WTC11 (cell line): ENCODE data around the gene PXYLP1. TPM values are rescaled to one million over a fixed set of nuclear protein-coding genes. Genes with fewer than 3 reads are reported as not detected.

Source experiments
- ATAC-seq: fragments of 200-7000 bp; cut with Tn5 transposase; 2 replicates; pipeline ENCODE4 v1.10.0; 2021; ENCODE audit warnings: mild to moderate bottlenecking, moderate library complexity
- CTCF ChIA-PET: fragments of 300-600 bp; sonication (Branson Sonifier 250); formaldehyde crosslinking; loops from one replicate; lab custom pipeline; 2021; ENCODE audit warnings: antibody characterized with exemption; lab: Charles Lee
- POLR2A ChIA-PET: fragments of 350-600 bp; sonication (Branson Sonifier 250); formaldehyde crosslinking; loops from one replicate; lab custom pipeline; 2021; ENCODE audit warnings: antibody characterized with exemption; lab: Charles Lee
- DNase-seq: peaks from one replicate; pipeline ENCODE4 v3.0.0; 2021; ENCODE audit warnings: low spot score
- H3K27ac Mint-ChIP-seq: 2 replicates; pipeline ENCODE4 v1.8.0; 2021; ENCODE audit warnings: mixed read lengths
- H3K27me3 Mint-ChIP-seq: 2 replicates; pipeline ENCODE4 v1.8.0; 2021; ENCODE audit warnings: low read depth, mild to moderate bottlenecking, moderate library complexity, mixed read lengths
- H3K36me3 Mint-ChIP-seq: 2 replicates; pipeline ENCODE4 v1.8.0; 2021; ENCODE audit warnings: mixed read lengths
- H3K4me1 Mint-ChIP-seq: 2 replicates; pipeline ENCODE4 v1.8.0; 2022; ENCODE audit warnings: mixed read lengths
- H3K4me3 Mint-ChIP-seq: 2 replicates; pipeline ENCODE4 v1.8.0; 2021; ENCODE audit warnings: mild to moderate bottlenecking, moderate library complexity, mixed read lengths
- H3K9me3 Mint-ChIP-seq: 2 replicates; pipeline ENCODE4 v1.8.0; 2021; ENCODE audit warnings: mixed read lengths
- ATF2 ChIP-seq: sonication (generic); formaldehyde crosslinking; IDR thresholded peaks from 2 replicates; pipeline ENCODE4 v1.8.1; 2022; ENCODE audit warnings: low read depth, missing genetic modification reagents, borderline replicate concordance
- CREB1 ChIP-seq: sonication (generic); formaldehyde crosslinking; IDR thresholded peaks from 2 replicates; pipeline ENCODE4 v1.8.0; 2023; ENCODE audit warnings: mild to moderate bottlenecking, missing genetic modification reagents
- CREM ChIP-seq: sonication (generic); formaldehyde crosslinking; IDR thresholded peaks from 2 replicates; pipeline ENCODE4 v1.8.1; 2022; ENCODE audit warnings: mild to moderate bottlenecking, missing genetic modification reagents, moderate library complexity
- ELF4 ChIP-seq: sonication (generic); formaldehyde crosslinking; IDR thresholded peaks from 2 replicates; pipeline ENCODE4 v1.8.1; 2022; ENCODE audit warnings: low read depth, mild to moderate bottlenecking, moderate library complexity, missing genetic modification reagents
- ERG ChIP-seq: fragments of 250-450 bp; sonication (Bioruptor Pico); IDR thresholded peaks from 2 replicates; pipeline ENCODE4 v1.8.0; 2021; ENCODE audit warnings: mild to moderate bottlenecking
- ESRRA ChIP-seq: sonication (generic); formaldehyde crosslinking; IDR thresholded peaks from 2 replicates; pipeline ENCODE4 v1.8.1; 2022; ENCODE audit warnings: mild to moderate bottlenecking, missing genetic modification reagents, borderline replicate concordance
- GRHL2 ChIP-seq: fragments of 250-450 bp; sonication (Bioruptor Pico); IDR thresholded peaks from 2 replicates; pipeline ENCODE4 v1.8.0; 2022; ENCODE audit warnings: mild to moderate bottlenecking, moderate library complexity; ENCODE audit not compliant: insufficient replicate concordance, severe bottlenecking
- GTF2I ChIP-seq: fragments of 250-450 bp; sonication (Bioruptor Pico); conservative IDR thresholded peaks from 2 replicates; pipeline ENCODE4 v1.4.0; 2021; ENCODE audit warnings: mild to moderate bottlenecking
- HMGXB4 ChIP-seq: sonication (generic); formaldehyde crosslinking; IDR thresholded peaks from 2 replicates; pipeline ENCODE4 v1.8.1; 2023; ENCODE audit warnings: mild to moderate bottlenecking, moderate library complexity, missing genetic modification reagents
- KAT7 ChIP-seq: sonication (generic); formaldehyde crosslinking; IDR thresholded peaks from 2 replicates; pipeline ENCODE4 v1.8.1; 2023; ENCODE audit warnings: missing genetic modification reagents, mild to moderate bottlenecking, borderline replicate concordance
- MYBL2 ChIP-seq: sonication (generic); formaldehyde crosslinking; IDR thresholded peaks from 2 replicates; pipeline ENCODE4 v1.8.1; 2023; ENCODE audit warnings: mild to moderate bottlenecking, moderate library complexity, missing genetic modification reagents
- TEAD4 ChIP-seq: sonication (generic); formaldehyde crosslinking; IDR thresholded peaks from 2 replicates; pipeline ENCODE4 v1.8.0; 2022; ENCODE audit warnings: mild to moderate bottlenecking, missing genetic modification reagents
- TP53 ChIP-seq: sonication (generic); formaldehyde crosslinking; IDR thresholded peaks from 2 replicates; pipeline ENCODE4 v1.8.1; 2023; ENCODE audit warnings: mild to moderate bottlenecking, missing genetic modification reagents
- ZBTB43 ChIP-seq: sonication (generic); formaldehyde crosslinking; IDR thresholded peaks from 2 replicates; pipeline ENCODE4 v1.8.1; 2023; ENCODE audit warnings: mild to moderate bottlenecking, missing genetic modification reagents
- ZNF232 ChIP-seq: sonication (generic); formaldehyde crosslinking; IDR thresholded peaks from 2 replicates; pipeline ENCODE4 v1.8.0; 2022; ENCODE audit warnings: mild to moderate bottlenecking, missing genetic modification reagents
- ZNF416 ChIP-seq: fragments of 250-450 bp; sonication (Bioruptor Pico); IDR thresholded peaks from 2 replicates; pipeline ENCODE4 v1.9.0; 2021; ENCODE audit warnings: mild to moderate bottlenecking, inconsistent platforms
- total RNA-seq: library from RNA; stranded (reverse); gene quantifications from 3 replicates; pipeline ENCODE4 v1.2.3, GENCODE V29; 2021
- TF ChIP-seq, protein P1 (sequence below): sonication (generic); formaldehyde crosslinking; conservative IDR thresholded peaks from 2 replicates; pipeline ENCODE4 v1.8.1; 2022; ENCODE audit warnings: mild to moderate bottlenecking, missing genetic modification reagents
- TF ChIP-seq, protein P2 (sequence below): sonication (generic); formaldehyde crosslinking; IDR thresholded peaks from 2 replicates; pipeline ENCODE4 v1.8.1; 2023; ENCODE audit warnings: mild to moderate bottlenecking, missing genetic modification reagents, moderate library complexity
- TF ChIP-seq, protein P3 (sequence below): sonication (generic); formaldehyde crosslinking; IDR thresholded peaks from 2 replicates; pipeline ENCODE4 v1.8.1; 2022; ENCODE audit warnings: mild to moderate bottlenecking, missing genetic modification reagents, moderate library complexity, borderline replicate concordance
- TF ChIP-seq, protein P4 (sequence below): sonication (generic); formaldehyde crosslinking; IDR thresholded peaks from 2 replicates; pipeline ENCODE4 v1.8.0; 2023; ENCODE audit warnings: mild to moderate bottlenecking, missing genetic modification reagents
- TF ChIP-seq, protein P5 (sequence below): fragments of 250-450 bp; sonication (Bioruptor Pico); IDR thresholded peaks from 2 replicates; pipeline ENCODE4 v1.9.0; 2021; ENCODE audit warnings: moderate library complexity, mild to moderate bottlenecking, inconsistent platforms, borderline replicate concordance

The PXYLP1 gene
- total RNA-seq, 1 experiment from 2014 or later: 20.1 TPM

- H3K4me1 Mint-ChIP-seq: peaks cover 18% of the 10 kb centered on the region
- no peak overlapping the region for H3K27ac Mint-ChIP-seq
- TF ChIP-seq, protein P1, sequence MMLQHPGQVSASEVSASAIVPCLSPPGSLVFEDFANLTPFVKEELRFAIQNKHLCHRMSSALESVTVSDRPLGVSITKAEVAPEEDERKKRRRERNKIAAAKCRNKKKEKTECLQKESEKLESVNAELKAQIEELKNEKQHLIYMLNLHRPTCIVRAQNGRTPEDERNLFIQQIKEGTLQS (CRISPR knock-in tag): no peak
- TF ChIP-seq ZBTB43 (CRISPR knock-in tag) (no peak), KAT7 (CRISPR knock-in tag) (no peak), ERG (CRISPR knock-in tag) (no peak), CREB1 (CRISPR knock-in tag) (no peak), CREM (no peak), ELF4 (CRISPR knock-in tag) (no peak), HMGXB4 (CRISPR knock-in tag) (no peak), ESRRA (CRISPR knock-in tag) (no peak), GRHL2 (CRISPR knock-in tag) (no peak), ZNF232 (CRISPR knock-in tag) (no peak), MYBL2 (CRISPR knock-in tag) (no peak)
- TF ChIP-seq, protein P2, sequence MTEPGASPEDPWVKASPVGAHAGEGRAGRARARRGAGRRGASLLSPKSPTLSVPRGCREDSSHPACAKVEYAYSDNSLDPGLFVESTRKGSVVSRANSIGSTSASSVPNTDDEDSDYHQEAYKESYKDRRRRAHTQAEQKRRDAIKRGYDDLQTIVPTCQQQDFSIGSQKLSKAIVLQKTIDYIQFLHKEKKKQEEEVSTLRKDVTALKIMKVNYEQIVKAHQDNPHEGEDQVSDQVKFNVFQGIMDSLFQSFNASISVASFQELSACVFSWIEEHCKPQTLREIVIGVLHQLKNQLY (CRISPR knock-in tag): no peak
- TF ChIP-seq, protein P3, sequence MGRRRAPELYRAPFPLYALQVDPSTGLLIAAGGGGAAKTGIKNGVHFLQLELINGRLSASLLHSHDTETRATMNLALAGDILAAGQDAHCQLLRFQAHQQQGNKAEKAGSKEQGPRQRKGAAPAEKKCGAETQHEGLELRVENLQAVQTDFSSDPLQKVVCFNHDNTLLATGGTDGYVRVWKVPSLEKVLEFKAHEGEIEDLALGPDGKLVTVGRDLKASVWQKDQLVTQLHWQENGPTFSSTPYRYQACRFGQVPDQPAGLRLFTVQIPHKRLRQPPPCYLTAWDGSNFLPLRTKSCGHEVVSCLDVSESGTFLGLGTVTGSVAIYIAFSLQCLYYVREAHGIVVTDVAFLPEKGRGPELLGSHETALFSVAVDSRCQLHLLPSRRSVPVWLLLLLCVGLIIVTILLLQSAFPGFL: no peak
- H3K4me3 Mint-ChIP-seq: no peak overlapping the region
- ChIA-PET POLR2A (interaction anchor here (0.6 kb wide), 1 partner anchor 693 kb away, joined by 3 read pairs; no protein-coding TSS in a partner anchor), CTCF (interaction anchor here (1.3 to 1.4 kb wide), 3 partner anchors 24 to 125 kb away, joined by 3 to 7 read pairs (median 5); no protein-coding TSS in a partner anchor)
- DNase-seq: no peak
- ATAC-seq: peak; percentile 12; the same call in 1 of the 2 replicates
- peaks cover 3% of the 10 kb centered on the region; the same call in 1 of the 2 replicates for H3K9me3 Mint-ChIP-seq
- no peaks in the 10 kb centered on the region for H3K27me3 Mint-ChIP-seq
- H3K36me3 Mint-ChIP-seq: no peaks in the 10 kb centered on the region
These were observed 104.0 kb downstream of the PXYLP1 start for GRCh38 chr3:141335531-141336061.

GRCh38 chr3:141336672-141337522 is 105.3 kb downstream of the PXYLP1 start:
- Mint-ChIP-seq H3K4me3 (no peak overlapping the region), H3K27ac (no peak overlapping the region), H3K27me3 (no peaks in the 10 kb centered on the region), H3K36me3 (no peaks in the 10 kb centered on the region), H3K4me1 (peaks cover 18% of the 10 kb centered on the region), H3K9me3 (peaks cover 8% of the 10 kb centered on the region)
- DNase-seq (no peak), ATAC-seq (no peak)
- POLR2A ChIA-PET: no interaction called here
- CTCF ChIA-PET: interaction anchor here (1.4 kb wide), 1 partner anchor 123 kb away, joined by 3 read pairs; no protein-coding TSS in a partner anchor
- TF ChIP-seq GTF2I (CRISPR knock-in tag) (no peak), TEAD4 (CRISPR knock-in tag) (no peak), ATF2 (CRISPR knock-in tag) (no peak), TP53 (no peak), ZNF416 (CRISPR knock-in tag) (no peak)
- TF ChIP-seq, protein P4, sequence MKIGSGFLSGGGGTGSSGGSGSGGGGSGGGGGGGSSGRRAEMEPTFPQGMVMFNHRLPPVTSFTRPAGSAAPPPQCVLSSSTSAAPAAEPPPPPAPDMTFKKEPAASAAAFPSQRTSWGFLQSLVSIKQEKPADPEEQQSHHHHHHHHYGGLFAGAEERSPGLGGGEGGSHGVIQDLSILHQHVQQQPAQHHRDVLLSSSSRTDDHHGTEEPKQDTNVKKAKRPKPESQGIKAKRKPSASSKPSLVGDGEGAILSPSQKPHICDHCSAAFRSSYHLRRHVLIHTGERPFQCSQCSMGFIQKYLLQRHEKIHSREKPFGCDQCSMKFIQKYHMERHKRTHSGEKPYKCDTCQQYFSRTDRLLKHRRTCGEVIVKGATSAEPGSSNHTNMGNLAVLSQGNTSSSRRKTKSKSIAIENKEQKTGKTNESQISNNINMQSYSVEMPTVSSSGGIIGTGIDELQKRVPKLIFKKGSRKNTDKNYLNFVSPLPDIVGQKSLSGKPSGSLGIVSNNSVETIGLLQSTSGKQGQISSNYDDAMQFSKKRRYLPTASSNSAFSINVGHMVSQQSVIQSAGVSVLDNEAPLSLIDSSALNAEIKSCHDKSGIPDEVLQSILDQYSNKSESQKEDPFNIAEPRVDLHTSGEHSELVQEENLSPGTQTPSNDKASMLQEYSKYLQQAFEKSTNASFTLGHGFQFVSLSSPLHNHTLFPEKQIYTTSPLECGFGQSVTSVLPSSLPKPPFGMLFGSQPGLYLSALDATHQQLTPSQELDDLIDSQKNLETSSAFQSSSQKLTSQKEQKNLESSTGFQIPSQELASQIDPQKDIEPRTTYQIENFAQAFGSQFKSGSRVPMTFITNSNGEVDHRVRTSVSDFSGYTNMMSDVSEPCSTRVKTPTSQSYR (CRISPR knock-in tag): no peak
- TF ChIP-seq, protein P5, sequence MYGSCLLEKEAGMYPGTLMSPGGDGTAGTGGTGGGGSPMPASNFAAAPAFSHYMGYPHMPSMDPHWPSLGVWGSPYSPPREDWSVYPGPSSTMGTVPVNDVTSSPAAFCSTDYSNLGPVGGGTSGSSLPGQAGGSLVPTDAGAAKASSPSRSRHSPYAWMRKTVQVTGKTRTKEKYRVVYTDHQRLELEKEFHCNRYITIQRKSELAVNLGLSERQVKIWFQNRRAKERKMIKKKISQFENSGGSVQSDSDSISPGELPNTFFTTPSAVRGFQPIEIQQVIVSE (CRISPR knock-in tag): no peak
